Effector memory CD4-positive, alpha-beta T cell (primary cell): ENCODE measurements around the gene FDX2.

Source experiments
- DNase-seq, 3 donors: peaks; one replicate each; pipeline ENCODE4 v3.0.0-alpha.2; 2020
- H3K27ac ChIP-seq: 2 replicates; pipeline ENCODE4 v1.7.0; 2013; ENCODE audit warnings: mild to moderate bottlenecking, low read length, moderate library complexity; ENCODE audit not compliant: insufficient read depth, poor library complexity, severe bottlenecking
- H3K27me3 ChIP-seq: replicated peaks from 2 replicates; pipeline ENCODE4 v1.7.0; 2013; ENCODE audit warnings: mild to moderate bottlenecking, low read length; ENCODE audit not compliant: insufficient read depth, control insufficient read depth, poor library complexity, severe bottlenecking
- H3K36me3 ChIP-seq: 2 replicates; pipeline ENCODE4 v1.7.0; 2013; ENCODE audit warnings: mild to moderate bottlenecking, low read length, moderate library complexity; ENCODE audit not compliant: control insufficient read depth, insufficient read depth
- H3K4me1 ChIP-seq: 2 replicates; pipeline ENCODE4 v1.7.0; 2013; ENCODE audit warnings: low read length, mild to moderate bottlenecking; ENCODE audit not compliant: control insufficient read depth, insufficient read depth, poor library complexity, severe bottlenecking
- H3K4me3 ChIP-seq: 2 replicates; pipeline ENCODE4 v1.7.0; 2013; ENCODE audit warnings: low read length, low read depth, mild to moderate bottlenecking; ENCODE audit not compliant: insufficient read depth, poor library complexity, severe bottlenecking
- H3K9me3 ChIP-seq: 2 replicates; pipeline ENCODE4 v1.7.0; 2013; ENCODE audit warnings: mild to moderate bottlenecking, low read length, moderate library complexity; ENCODE audit not compliant: control insufficient read depth

FDX2 gene

GRCh38 chr19:10270616-10271394 lies 45.0 kb downstream of the FDX2 start, which contains the start of gene ICAM1:
ICAM1 (plus strand) TSS chr19:10271120; CDS start chr19:10271160, 40 bp downstream.
- peak; percentile 54 to 71 (median 68) for DNase-seq
- Histone ChIP-seq H3K4me3 (peak within 1 kb of the TSS; percentile 72), H3K27ac (peak within 1 kb of the TSS; percentile 77), H3K4me1 (peaks cover 19% of the 10 kb centered on the region), H3K9me3 (no peaks in the 10 kb centered on the region), H3K27me3 (no peaks in the 10 kb centered on the region), H3K36me3 (peaks cover 6% of the 10 kb centered on the region)

- H3K9me3 ChIP-seq, result no peaks in the 10 kb centered on the region
- H3K27ac ChIP-seq, result peak overlapping the region; percentile 77
- no peaks in the 10 kb centered on the region for H3K27me3 ChIP-seq
- peak overlapping the region; percentile 72 for H3K4me3 ChIP-seq
- peaks cover 6% of the 10 kb centered on the region for H3K36me3 ChIP-seq
- H3K4me1 ChIP-seq, result peaks cover 19% of the 10 kb centered on the region
- DNase-seq, result peak; percentile 53 to 70 (median 65)
Measured at GRCh38 chr19:10270180-10270615, 45.6 kb downstream of the FDX2 start.

GRCh38 chr19:10269333-10270179 lies 46.3 kb downstream of the FDX2 start:
- H3K27me3 ChIP-seq, result no peaks in the 10 kb centered on the region
- no peaks in the 10 kb centered on the region for H3K9me3 ChIP-seq
- DNase-seq, result peak; percentile 70 to 80 (median 74)
- H3K27ac ChIP-seq, result peak overlapping the region; percentile 77
- peaks cover 19% of the 10 kb centered on the region for H3K4me1 ChIP-seq
- H3K4me3 ChIP-seq, result peak overlapping the region; percentile 72
- H3K36me3 ChIP-seq, result peaks cover 1% of the 10 kb centered on the region

- no peak for DNase-seq
- Histone ChIP-seq H3K9me3 (no peaks in the 10 kb centered on the region), H3K36me3 (no peaks in the 10 kb centered on the region), H3K27ac (no peak overlapping the region), H3K27me3 (no peaks in the 10 kb centered on the region), H3K4me1 (peaks cover 19% of the 10 kb centered on the region), H3K4me3 (no peak overlapping the region)
Measured at GRCh38 chr19:10268071-10268470, 47.7 kb downstream of the FDX2 start.

- H3K4me1 ChIP-seq, result peaks cover 19% of the 10 kb centered on the region
- H3K27me3 ChIP-seq, result no peaks in the 10 kb centered on the region
- no peak overlapping the region for H3K27ac ChIP-seq
- DNase-seq, result no peak
- no peak overlapping the region for H3K4me3 ChIP-seq
- no peaks in the 10 kb centered on the region for H3K9me3 ChIP-seq
- no peaks in the 10 kb centered on the region for H3K36me3 ChIP-seq
Measured at GRCh38 chr19:10266706-10267105, 49.1 kb downstream of the FDX2 start.

- no peak for DNase-seq
Measured at GRCh38 chr19:10262771-10263170, 53.0 kb downstream of the FDX2 start.

GRCh38 chr19:10260141-10260584 lies 55.7 kb downstream of the FDX2 start:
- Histone ChIP-seq H3K9me3 (no peaks in the 10 kb centered on the region), H3K4me3 (no peak overlapping the region), H3K4me1 (peaks cover 8% of the 10 kb centered on the region), H3K27ac (no peak overlapping the region), H3K27me3 (no peaks in the 10 kb centered on the region), H3K36me3 (peaks cover 22% of the 10 kb centered on the region)
- DNase-seq, result no peak

More at GRCh38 chr19:10262771-10263170, 53.0 kb downstream of the FDX2 start:
- peaks cover 11% of the 10 kb centered on the region for H3K36me3 ChIP-seq
- no peaks in the 10 kb centered on the region for H3K27me3 ChIP-seq
- no peak overlapping the region for H3K4me3 ChIP-seq
- peaks cover 8% of the 10 kb centered on the region for H3K4me1 ChIP-seq
- no peak overlapping the region for H3K27ac ChIP-seq
- no peaks in the 10 kb centered on the region for H3K9me3 ChIP-seq
